ENCODE results near the gene COPB1. TPM values are rescaled to one million over a fixed set of nuclear protein-coding genes. Genes with fewer than 3 reads are reported as not detected.

Gene COPB1
- total RNA-seq, 1 donor from 2014 or later = 59.9 TPM

GRCh38 chr11:14522245-14522644, 22.6 kb upstream of the COPB1 start:
- intact Hi-C loops (cut with DNase I) = loop anchor here (10.0 kb wide), 1 partner anchor 373 kb away; the partner anchor contains the start of gene CYP2R1
- H3K9me3 ChIP-seq = no peaks in the 10 kb centered on the region
- H3K27ac ChIP-seq = no peak overlapping the region
- peaks cover 17% of the 10 kb centered on the region for H3K4me1 ChIP-seq
- DNase-seq (ENCODE audit: extremely low spot score in 2 of 2) = no peak
- TF ChIP-seq POLR2AphosphoS5 (IDR thresholded peaks at IDR 0.05; ENCODE audit: insufficient read depth in 1 of 2, low read depth in 1 of 2) (no peak), POLR2A (IDR thresholded peaks at IDR 0.05) (no peak), CTCF (IDR thresholded peaks at IDR 0.05) (no peak)
- no peaks in the 10 kb centered on the region for H3K27me3 ChIP-seq
- H3K4me3 ChIP-seq = no peak overlapping the region
- H3K36me3 ChIP-seq = peaks cover 0 to 4% of the 10 kb centered on the region in 2 donors

GRCh38 chr11:14520747-14521151, 21.1 kb upstream of the COPB1 start:
- TF ChIP-seq CTCF (IDR thresholded peaks at IDR 0.05) = no peak
- no peak for DNase-seq (ENCODE audit: extremely low spot score in 2 of 2)

GRCh38 chr11:14519917-14520746, 20.5 kb upstream of the COPB1 start, which contains the start of gene PSMA1:
TSS of gene PSMA1 (minus strand) at chr11:14520386. CDS start at chr11:14520299, 87 bp downstream.
- DNase-seq (ENCODE audit: extremely low spot score in 2 of 2) = peak in 1 of 2 donors; percentile 95
- TF ChIP-seq POLR2AphosphoS5 (IDR thresholded peaks at IDR 0.05; ENCODE audit: insufficient read depth in 1 of 2, low read depth in 1 of 2) = peak; percentile 93 to 95
- TF ChIP-seq POLR2A (IDR thresholded peaks at IDR 0.05) = peak in 1 of 2 donors; percentile 53
- peak in 2 of 3 experiments; percentile 32 to 73 for TF ChIP-seq CTCF (IDR thresholded peaks at IDR 0.05)
- Histone ChIP-seq H3K9me3 (no peaks in the 10 kb centered on the region), H3K4me1 (peaks cover 17% of the 10 kb centered on the region), H3K36me3 (peaks cover 0 to 24% of the 10 kb centered on the region in 2 donors), H3K27ac (peak within 1 kb of the TSS; percentile 78), H3K4me3 (peak within 1 kb of the TSS; percentile 65 to 80), H3K27me3 (no peaks in the 10 kb centered on the region)
- intact Hi-C loops (cut with DNase I) = loop anchor here (10.0 kb wide), 1 partner anchor 375 kb away; the partner anchor contains the start of gene CYP2R1

More at GRCh38 chr11:14520747-14521151, 21.1 kb upstream of the COPB1 start:
- peak overlapping the region; percentile 78 for H3K27ac ChIP-seq
- intact Hi-C loops (cut with DNase I) = loop anchor here (10.0 kb wide), 1 partner anchor 374 kb away; the partner anchor contains the start of gene CYP2R1
- H3K9me3 ChIP-seq = no peaks in the 10 kb centered on the region
- H3K36me3 ChIP-seq = peaks cover 0 to 19% of the 10 kb centered on the region in 2 donors
- no peaks in the 10 kb centered on the region for H3K27me3 ChIP-seq
- peaks cover 17% of the 10 kb centered on the region for H3K4me1 ChIP-seq
- H3K4me3 ChIP-seq = peak overlapping the region; percentile 65 to 80

GRCh38 chr11:14519597-14519916, 19.9 kb upstream of the COPB1 start:
- intact Hi-C loops (cut with DNase I) = no loop called here
- no peak for DNase-seq (ENCODE audit: extremely low spot score in 2 of 2)
- Histone ChIP-seq H3K9me3 (no peaks in the 10 kb centered on the region), H3K27me3 (no peaks in the 10 kb centered on the region), H3K4me1 (peaks cover 17% of the 10 kb centered on the region), H3K4me3 (peak overlapping the region; percentile 65 to 80), H3K36me3 (peaks cover 0 to 29% of the 10 kb centered on the region in 2 donors), H3K27ac (peak overlapping the region; percentile 78)
- TF ChIP-seq POLR2A (IDR thresholded peaks at IDR 0.05) (no peak), POLR2AphosphoS5 (IDR thresholded peaks at IDR 0.05; ENCODE audit: insufficient read depth in 1 of 2, low read depth in 1 of 2) (no peak), CTCF (IDR thresholded peaks at IDR 0.05) (no peak)

GRCh38 chr11:14518820-14519219, 19.2 kb upstream of the COPB1 start:
- Histone ChIP-seq H3K36me3 (peaks cover 0 to 37% of the 10 kb centered on the region in 2 donors), H3K27ac (peak overlapping the region; percentile 78), H3K9me3 (no peaks in the 10 kb centered on the region), H3K4me3 (peak overlapping the region; percentile 65 to 80), H3K4me1 (peaks cover 17% of the 10 kb centered on the region), H3K27me3 (no peaks in the 10 kb centered on the region)
- no peak for DNase-seq (ENCODE audit: extremely low spot score in 2 of 2)
- TF ChIP-seq POLR2AphosphoS5 (IDR thresholded peaks at IDR 0.05; ENCODE audit: insufficient read depth in 1 of 2, low read depth in 1 of 2) (no peak), POLR2A (IDR thresholded peaks at IDR 0.05) (no peak), CTCF (IDR thresholded peaks at IDR 0.05) (no peak)
- intact Hi-C loops (cut with DNase I) = no loop called here

All from vagina (tissue), 2 donors.